ENCODE results near the gene GP1BB.

The GP1BB gene

GRCh38 chr22:19742160-19743066, 19.1 kb downstream of the GP1BB start:
- no peak for DNase-seq (ENCODE audit: low read depth)

- DNase-seq (ENCODE audit: low read depth), result no peak
Measured at GRCh38 chr22:19743081-19743480, 19.7 kb downstream of the GP1BB start.

- no peak for DNase-seq (ENCODE audit: low read depth)
Measured at GRCh38 chr22:19743651-19744050, 20.3 kb downstream of the GP1BB start.

GRCh38 chr22:19744350-19745006, 21.1 kb downstream of the GP1BB start:
- DNase-seq (ENCODE audit: low read depth), result no peak

- no peak for DNase-seq (ENCODE audit: low read depth)
Measured at GRCh38 chr22:19745155-19746101, 22.1 kb downstream of the GP1BB start.

- no peak for DNase-seq (ENCODE audit: low read depth)
Measured at GRCh38 chr22:19746726-19747125, 23.4 kb downstream of the GP1BB start.

- no peak for DNase-seq (ENCODE audit: low read depth)
Measured at GRCh38 chr22:19747551-19747950, 24.2 kb downstream of the GP1BB start.

GRCh38 chr22:19748139-19748538, 24.8 kb downstream of the GP1BB start:
- no peak for DNase-seq (ENCODE audit: low read depth)

- no peak for DNase-seq (ENCODE audit: low read depth)
Measured at GRCh38 chr22:19748991-19749664, 25.8 kb downstream of the GP1BB start.

- no peak for DNase-seq (ENCODE audit: low read depth)
Measured at GRCh38 chr22:19749876-19750275, 26.5 kb downstream of the GP1BB start.

- DNase-seq (ENCODE audit: low read depth), result no peak
Measured at GRCh38 chr22:19750507-19751490, 27.5 kb downstream of the GP1BB start.

- no peak for DNase-seq (ENCODE audit: low read depth)
Measured at GRCh38 chr22:19751497-19752245, 28.3 kb downstream of the GP1BB start.

- no peak for DNase-seq (ENCODE audit: low read depth)
Measured at GRCh38 chr22:19753090-19753842, 29.9 kb downstream of the GP1BB start.

- DNase-seq (ENCODE audit: low read depth), result no peak
Measured at GRCh38 chr22:19753996-19754700, 30.8 kb downstream of the GP1BB start.

GRCh38 chr22:19754701-19755144, 31.4 kb downstream of the GP1BB start:
- DNase-seq (ENCODE audit: low read depth), result no peak

- DNase-seq (ENCODE audit: low read depth), result no peak
Measured at GRCh38 chr22:19755145-19755710, 31.9 kb downstream of the GP1BB start.

GRCh38 chr22:19755722-19756287, 32.5 kb downstream of the GP1BB start:
- DNase-seq (ENCODE audit: low read depth), result no peak

Data from fibroblast of the conjunctiva (primary cell).